HepG2 (cell line): ENCODE results near the gene DCLRE1B. TPM values are rescaled to one million over a fixed set of nuclear protein-coding genes. Genes with fewer than 3 reads are reported as not detected.

Source experiments
- ARNT2 ChIP-seq: sonication (generic); formaldehyde crosslinking; IDR thresholded peaks from 2 replicates; pipeline ENCODE4 v1.8.0; 2022; ENCODE audit warnings: mild to moderate bottlenecking, low read depth, missing genetic modification reagents, moderate library complexity
- ATF3 ChIP-seq: sonication (generic); formaldehyde crosslinking; IDR thresholded peaks from 2 replicates; pipeline ENCODE4 v1.4.0; 2020; ENCODE audit warnings: missing genetic modification reagents
- BORCS8-MEF2B ChIP-seq: sonication (generic); formaldehyde crosslinking; IDR thresholded peaks from 2 replicates; pipeline ENCODE4 v1.8.0; 2022; ENCODE audit warnings: mild to moderate bottlenecking, missing genetic modification reagents
- CTCF ChIP-seq: sonication (generic); formaldehyde crosslinking; IDR thresholded peaks from 2 replicates; pipeline ENCODE4 v1.5.0; 2020; ENCODE audit warnings: mild to moderate bottlenecking, missing genetic modification reagents, moderate library complexity
- DDIT3 ChIP-seq: sonication (generic); formaldehyde crosslinking; IDR thresholded peaks from 2 replicates; pipeline ENCODE4 v1.4.0; 2020; ENCODE audit warnings: mild to moderate bottlenecking, missing genetic modification reagents
- DMAP1 ChIP-seq: IDR thresholded peaks from 2 replicates; pipeline ENCODE4 v1.6.1; 2016
- EZH2 ChIP-seq: conservative IDR thresholded peaks from 2 replicates; pipeline ENCODE4 v1.6.1; 2012; ENCODE audit warnings: mild to moderate bottlenecking, low read depth, low read length, moderate library complexity
- FOXP1 ChIP-seq, 2 experiments: fragments of 450-650 bp in 1 of 2; IDR thresholded peaks; 2 replicates each; pipeline ENCODE4 v1.6.1; 2017 to 2018; ENCODE audit warnings: antibody characterized with exemption in 1 of 2
- MLXIP ChIP-seq: sonication (generic); formaldehyde crosslinking; IDR thresholded peaks from 2 replicates; pipeline ENCODE4 v1.9.0; 2021; ENCODE audit warnings: missing genetic modification reagents, borderline replicate concordance
- NFE2L1 ChIP-seq: sonication (generic); formaldehyde crosslinking; IDR thresholded peaks from 2 replicates; pipeline ENCODE4 v1.4.0; 2020; ENCODE audit warnings: missing genetic modification reagents, mild to moderate bottlenecking, borderline replicate concordance
- NFKBIZ ChIP-seq: IDR thresholded peaks from 2 replicates; pipeline ENCODE4 v1.6.1; 2018; ENCODE audit warnings: missing genetic modification reagents, missing compliant biosample characterization
- SPEN ChIP-seq: sonication (generic); formaldehyde crosslinking; IDR thresholded peaks from 2 replicates; pipeline ENCODE4 v1.5.1; 2020; ENCODE audit warnings: low read depth, mild to moderate bottlenecking, missing genetic modification reagents
- ZKSCAN8 ChIP-seq: IDR thresholded peaks from 2 replicates; pipeline ENCODE4 v1.6.1; 2016; ENCODE audit warnings: borderline replicate concordance, missing genetic modification reagents, missing compliant biosample characterization
- ZNF260 ChIP-seq: sonication (generic); formaldehyde crosslinking; IDR thresholded peaks from 2 replicates; pipeline ENCODE4 v1.4.0; 2020; ENCODE audit warnings: missing genetic modification reagents, low read depth, mild to moderate bottlenecking, borderline replicate concordance
- ZNF44 ChIP-seq: sonication (generic); formaldehyde crosslinking; IDR thresholded peaks from 2 replicates; pipeline ENCODE4 v1.5.1; 2020; ENCODE audit warnings: mild to moderate bottlenecking, missing genetic modification reagents
- ZNF550 ChIP-seq: sonication (generic); formaldehyde crosslinking; IDR thresholded peaks from 2 replicates; pipeline ENCODE4 v1.4.0; 2020; ENCODE audit warnings: mild to moderate bottlenecking, missing genetic modification reagents, borderline replicate concordance
- ZNF598 ChIP-seq: sonication (generic); formaldehyde crosslinking; IDR thresholded peaks from 2 replicates; pipeline ENCODE4 v1.5.1; 2020; ENCODE audit warnings: mild to moderate bottlenecking, missing genetic modification reagents, borderline replicate concordance
- ZNF674 ChIP-seq: sonication (generic); formaldehyde crosslinking; IDR thresholded peaks from 2 replicates; pipeline ENCODE4 v1.5.0; 2020; ENCODE audit warnings: low read depth, mild to moderate bottlenecking, missing genetic modification reagents
- ZNF678 ChIP-seq: sonication (generic); formaldehyde crosslinking; IDR thresholded peaks from 2 replicates; pipeline ENCODE4 v1.4.0; 2020; ENCODE audit warnings: mild to moderate bottlenecking, missing genetic modification reagents
- ZNF768 ChIP-seq: sonication (generic); formaldehyde crosslinking; IDR thresholded peaks from 2 replicates; pipeline ENCODE4 v1.4.0; 2020; ENCODE audit warnings: missing genetic modification reagents
- ZNF784 ChIP-seq: sonication (generic); formaldehyde crosslinking; IDR thresholded peaks from 2 replicates; pipeline ENCODE4 v1.5.1; 2020; ENCODE audit warnings: missing genetic modification reagents, mild to moderate bottlenecking, borderline replicate concordance
- polyA plus RNA-seq, 8 experiments: library from polyadenylated mRNA; depleted of rRNA in 3 of 8; stranded (reverse) in 7 of 8; unstranded in 1 of 8; fragments of >200 nt; fragmentation: Illumina TruSeq in 4 of 8; extraction: Trizol in 4 of 8; gene quantifications; 2 replicates each; pipeline versions ENCODE4 v1.2.1 to v1.2.3, GENCODE V29; 2011 to 2016; ENCODE audit warnings: low read depth in 4 of 8, missing spikeins in 1 of 8, mixed read lengths in 1 of 8; ENCODE audit not compliant: insufficient read depth in 1 of 8
- total RNA-seq, 5 experiments: library from RNA; depleted of rRNA; stranded (reverse); fragments of >200 nt; fragmentation: Illumina TruSeq; extraction: Trizol; gene quantifications; 2 replicates each; pipeline ENCODE4 v1.2.3, GENCODE V29; 2016; ENCODE audit warnings: low read depth in 1 of 5

DCLRE1B gene
- total and polyA plus RNA-seq, 2 of the 13 experiments (the other 11 are each of a cell fraction or from before 2014, with no cell fraction given): 2.7 to 8.0 TPM

GRCh38 chr1:113928941-113929749 is 24.0 kb downstream of the DCLRE1B start, which contains the start of gene HIPK1 (continued):
- TF ChIP-seq NFKBIZ (CRISPR knock-in tag) (peak; percentile 13; the same call in 1 of the 2 replicates), ZNF678 (CRISPR knock-in tag) (peak; percentile 28; the same call in 1 of the 2 replicates), ZNF768 (no peak), FOXP1 (IDR thresholded peaks at IDR 0.05) (no peak), FOXP1 (CRISPR knock-in tag; IDR thresholded peaks at IDR 0.05) (peak; percentile 62; the same call in 1 of the 2 replicates), ZNF260 (CRISPR knock-in tag) (no peak), BORCS8-MEF2B (peak; percentile 80; the same call in 1 of the 2 replicates), DMAP1 (CRISPR knock-in tag) (peak; percentile 54; the same call in 1 of the 2 replicates), SPEN (CRISPR knock-in tag) (peak; percentile 85), ZNF44 (CRISPR knock-in tag) (no peak), ZNF550 (CRISPR knock-in tag) (no peak), MLXIP (CRISPR knock-in tag) (0 out of 2 replicates have a peak, but pooled peaks have one; percentile 48), ZNF784 (CRISPR knock-in tag) (peak; percentile 60; the same call in 1 of the 2 replicates), ZKSCAN8 (peak; percentile 12; the same call in 1 of the 2 replicates), ATF3 (CRISPR knock-in tag) (peak; percentile 39), ARNT2 (CRISPR knock-in tag) (peak; percentile 53), ZNF598 (CRISPR knock-in tag) (no peak), CTCF (no peak), ZNF674 (CRISPR knock-in tag) (no peak), NFE2L1 (CRISPR knock-in tag) (no peak), DDIT3 (CRISPR knock-in tag) (no peak), EZH2 (no peak)
